Measurements from ENCODE around the gene C8G. TPM values are rescaled to one million over a fixed set of nuclear protein-coding genes. Genes with fewer than 3 reads are reported as not detected.

The C8G gene
- total RNA-seq, 6 donors from 2014 or later = 1.8 to 4.4 (median 2.1) TPM; not detected in 3

- no peak for TF ChIP-seq EP300 (IDR thresholded peaks at IDR 0.05)
- no peak for TF ChIP-seq POLR2AphosphoS5 (IDR thresholded peaks at IDR 0.05)
- TF ChIP-seq, protein P1, sequence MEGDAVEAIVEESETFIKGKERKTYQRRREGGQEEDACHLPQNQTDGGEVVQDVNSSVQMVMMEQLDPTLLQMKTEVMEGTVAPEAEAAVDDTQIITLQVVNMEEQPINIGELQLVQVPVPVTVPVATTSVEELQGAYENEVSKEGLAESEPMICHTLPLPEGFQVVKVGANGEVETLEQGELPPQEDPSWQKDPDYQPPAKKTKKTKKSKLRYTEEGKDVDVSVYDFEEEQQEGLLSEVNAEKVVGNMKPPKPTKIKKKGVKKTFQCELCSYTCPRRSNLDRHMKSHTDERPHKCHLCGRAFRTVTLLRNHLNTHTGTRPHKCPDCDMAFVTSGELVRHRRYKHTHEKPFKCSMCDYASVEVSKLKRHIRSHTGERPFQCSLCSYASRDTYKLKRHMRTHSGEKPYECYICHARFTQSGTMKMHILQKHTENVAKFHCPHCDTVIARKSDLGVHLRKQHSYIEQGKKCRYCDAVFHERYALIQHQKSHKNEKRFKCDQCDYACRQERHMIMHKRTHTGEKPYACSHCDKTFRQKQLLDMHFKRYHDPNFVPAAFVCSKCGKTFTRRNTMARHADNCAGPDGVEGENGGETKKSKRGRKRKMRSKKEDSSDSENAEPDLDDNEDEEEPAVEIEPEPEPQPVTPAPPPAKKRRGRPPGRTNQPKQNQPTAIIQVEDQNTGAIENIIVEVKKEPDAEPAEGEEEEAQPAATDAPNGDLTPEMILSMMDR (IDR thresholded peaks at IDR 0.05) = no peak
- no peak for TF ChIP-seq POLR2A (IDR thresholded peaks at IDR 0.05)
- WGBS, 2 donors = 76 to 83% methylated on average over 12 to 16 of the region's 16 CpGs
- H3K27me3 ChIP-seq = peaks cover 0 to 16% (median 12%) of the 10 kb centered on the region in 4 donors
- H3K4me3 ChIP-seq = no peak overlapping the region
- H3K9me3 ChIP-seq = no peaks in the 10 kb centered on the region
- peaks cover 35 to 69% (median 57%) of the 10 kb centered on the region in 4 donors for H3K4me1 ChIP-seq
- DNase-seq (peak in 1 of 2 donors; percentile 71), ATAC-seq (ENCODE audit: low FRiP score in 2 of 2) (no peak)
- H3K36me3 ChIP-seq = no peaks in the 10 kb centered on the region
- peak overlapping the region; percentile 79 to 87 (median 83) for H3K27ac ChIP-seq
Measured at GRCh38 chr9:136980669-136981478, 35.8 kb downstream of the C8G start.

DNA sequence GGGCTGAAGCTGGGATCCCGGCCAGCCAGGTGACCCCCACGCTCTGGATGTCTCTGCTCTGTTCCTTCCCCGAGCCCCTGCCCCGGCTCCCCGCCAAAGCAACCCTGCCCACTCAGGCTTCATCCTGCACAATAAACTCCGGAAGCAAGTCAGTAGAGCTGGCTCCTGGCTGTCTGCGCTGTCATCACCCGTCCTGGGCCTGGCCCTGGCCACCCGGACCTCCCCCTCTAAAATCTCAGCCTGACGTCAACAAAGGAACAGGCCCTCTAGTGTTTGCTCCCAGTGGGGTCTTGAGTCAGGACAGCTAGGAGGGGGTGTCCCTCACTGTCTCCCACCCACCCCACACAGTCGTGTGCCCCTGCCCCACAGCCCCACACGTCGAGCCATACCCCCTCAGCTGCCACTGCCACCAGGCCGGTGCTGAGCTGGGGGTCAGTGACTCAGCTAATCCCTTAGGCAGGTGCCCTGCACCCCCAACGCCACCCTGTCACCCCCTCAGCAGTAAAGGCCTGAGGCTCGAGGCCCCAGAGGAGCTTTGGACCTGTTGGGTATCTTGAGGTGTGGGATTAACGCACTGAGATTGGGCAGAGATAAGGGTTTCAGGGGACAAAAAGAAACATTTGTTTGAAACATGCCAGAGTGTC lies 36.7 kb downstream of the C8G start:
- peak overlapping the region; percentile 79 to 87 (median 83) for H3K27ac ChIP-seq
- no peaks in the 10 kb centered on the region for H3K9me3 ChIP-seq
- peaks cover 0 to 18% (median 13%) of the 10 kb centered on the region in 4 donors for H3K27me3 ChIP-seq
- ATAC-seq (ENCODE audit: low FRiP score in 2 of 2) (no peak), DNase-seq (peak in 1 of 2 donors; percentile 78)
- H3K4me1 ChIP-seq = peaks cover 27 to 61% (median 49%) of the 10 kb centered on the region in 4 donors
- WGBS, 2 donors = 53 to 70% methylated on average over 8 to 16 of the region's 17 CpGs
- no peak overlapping the region for H3K4me3 ChIP-seq
- H3K36me3 ChIP-seq = no peaks in the 10 kb centered on the region
- TF ChIP-seq EP300 (IDR thresholded peaks at IDR 0.05) (no peak), POLR2A (IDR thresholded peaks at IDR 0.05) (no peak), POLR2AphosphoS5 (IDR thresholded peaks at IDR 0.05) (peak in 1 of 2 donors; percentile 10)
- TF ChIP-seq, protein P1 (IDR thresholded peaks at IDR 0.05) = no peak

- H3K27ac ChIP-seq = peak within 1 kb of the TSS; percentile 79 to 87 (median 83)
- H3K27me3 ChIP-seq = peaks cover 0 to 18% (median 13%) of the 10 kb centered on the region in 4 donors
- no peaks in the 10 kb centered on the region for H3K36me3 ChIP-seq
- no peaks in the 10 kb centered on the region for H3K9me3 ChIP-seq
- TF ChIP-seq, protein P1 (IDR thresholded peaks at IDR 0.05) = no peak
- TF ChIP-seq POLR2AphosphoS5 (IDR thresholded peaks at IDR 0.05) (no peak), EP300 (IDR thresholded peaks at IDR 0.05) (no peak), POLR2A (IDR thresholded peaks at IDR 0.05) (no peak)
- DNase-seq = peak in 1 of 2 donors; percentile 77
- ATAC-seq (ENCODE audit: low FRiP score in 2 of 2) = no peak
- WGBS, 2 donors = 71 to 84% methylated on average over 8 to 18 of the region's 18 CpGs
- H3K4me3 ChIP-seq = no peak within 1 kb of the TSS
- H3K4me1 ChIP-seq = peaks cover 21 to 53% (median 42%) of the 10 kb centered on the region in 4 donors
Measured at GRCh38 chr9:136982232-136983051, 37.4 kb downstream of the C8G start, which contains the start of gene LCNL1. LCNL1 (plus strand) TSS chr9:136982993; CDS start chr9:136983587, 594 bp downstream.

- 84 to 86% methylated on average over 2 to 9 of the region's 9 CpGs for WGBS, 2 donors
- peaks cover 0 to 18% (median 13%) of the 10 kb centered on the region in 4 donors for H3K27me3 ChIP-seq
- H3K27ac ChIP-seq = peak overlapping the region in 2 of 4 donors; percentile 81 to 85
- peak in 1 of 2 donors; percentile 59 for DNase-seq
- no peaks in the 10 kb centered on the region for H3K36me3 ChIP-seq
- no peak overlapping the region for H3K4me3 ChIP-seq
- ATAC-seq (ENCODE audit: low FRiP score in 2 of 2) = no peak
- H3K4me1 ChIP-seq = peaks cover 15 to 46% (median 35%) of the 10 kb centered on the region in 4 donors
- TF ChIP-seq POLR2A (IDR thresholded peaks at IDR 0.05) = no peak
- TF ChIP-seq EP300 (IDR thresholded peaks at IDR 0.05) = no peak
- no peak for TF ChIP-seq POLR2AphosphoS5 (IDR thresholded peaks at IDR 0.05)
- TF ChIP-seq, protein P1 (IDR thresholded peaks at IDR 0.05) = no peak
- no peaks in the 10 kb centered on the region for H3K9me3 ChIP-seq
Measured at GRCh38 chr9:136983167-136983566, 38.1 kb downstream of the C8G start.

All from upper lobe of left lung (tissue), 6 donors.